Aortic smooth muscle cell (primary cell): ENCODE results near the gene FAM47C. TPM values are rescaled to one million over a fixed set of nuclear protein-coding genes. Genes with fewer than 3 reads are reported as not detected.

ENCODE experiments used
- total RNA-seq: library from RNA; depleted of rRNA; stranded (reverse); fragments of >200 nt; gene quantifications from 2 replicates; pipeline ENCODE4 v1.2.3, GENCODE V29; 2014

The FAM47C gene
- not detected in 2 replicates for total RNA-seq

GRCh38 chrX:37008182-37008581 lies at the start of gene FAM47C:
TSS of gene FAM47C (plus strand) at chrX:37008366. CDS start at chrX:37008411, 45 bp downstream.

